Eye (tissue), 1 donor: ENCODE data around the gene SULT1C2.
"Not testable (repeated sequence)": the region's sequence is repeated elsewhere in the genome, so short reads cannot be mapped to it uniquely, and the experiment has no call there.

ENCODE experiments used
- DNase-seq: peaks from one replicate; pipeline ENCODE4 v3.0.0-alpha.2; 2015

SULT1C2 gene

GRCh38 chr2:108288534-108289106 lies at the start of gene SULT1C2:
TSS of gene SULT1C2 (plus strand) at chr2:108288895. CDS start at chr2:108293668, 4,773 bp downstream.
- DNase-seq, result peak; percentile 54

GRCh38 chr2:108239786-108240185 lies 48.9 kb upstream of the SULT1C2 start, which contains the start of gene SULT1C3:
TSS of gene SULT1C3 (plus strand) at chr2:108239968. CDS start at chr2:108247195, 7,227 bp downstream.
- no peak for DNase-seq

- no peak for DNase-seq
Measured at GRCh38 chr2:108240966-108241365, 47.7 kb upstream of the SULT1C2 start.

- DNase-seq, result no peak
Measured at GRCh38 chr2:108243566-108243965, 45.1 kb upstream of the SULT1C2 start.

GRCh38 chr2:108244667-108245414 lies 43.9 kb upstream of the SULT1C2 start:
- DNase-seq, result no peak

GRCh38 chr2:108253106-108253505 lies 35.6 kb upstream of the SULT1C2 start:
- DNase-seq, result no peak

GRCh38 chr2:108257757-108258331 lies 30.9 kb upstream of the SULT1C2 start:
- DNase-seq, result no peak

GRCh38 chr2:108260773-108261172 lies 27.9 kb upstream of the SULT1C2 start:
- no peak for DNase-seq

- no peak for DNase-seq
Measured at GRCh38 chr2:108262036-108262435, 26.7 kb upstream of the SULT1C2 start.

GRCh38 chr2:108263401-108263800 lies 25.3 kb upstream of the SULT1C2 start:
- no peak for DNase-seq

GRCh38 chr2:108266218-108266617 lies 22.5 kb upstream of the SULT1C2 start:
- no peak for DNase-seq

GRCh38 chr2:108267101-108267500 lies 21.6 kb upstream of the SULT1C2 start:
- no peak for DNase-seq

GRCh38 chr2:108268001-108268400 lies 20.7 kb upstream of the SULT1C2 start:
- no peak for DNase-seq

GRCh38 chr2:108270346-108270745 lies 18.3 kb upstream of the SULT1C2 start:
- no peak for DNase-seq

GRCh38 chr2:108270768-108271506 lies 17.8 kb upstream of the SULT1C2 start:
- DNase-seq, result no peak

- peak; percentile 11 for DNase-seq
Measured at GRCh38 chr2:108271691-108272253, 16.9 kb upstream of the SULT1C2 start.

GRCh38 chr2:108278631-108279030 lies 10.1 kb upstream of the SULT1C2 start:
- no peak for DNase-seq

- no peak for DNase-seq
Measured at GRCh38 chr2:108279468-108279867, 9.2 kb upstream of the SULT1C2 start.

GRCh38 chr2:108280466-108280865 lies 8.2 kb upstream of the SULT1C2 start:
- no peak for DNase-seq

GRCh38 chr2:108284566-108284965 lies 4.1 kb upstream of the SULT1C2 start:
- not testable (repeated sequence) for DNase-seq

GRCh38 chr2:108285616-108286015 lies 3.1 kb upstream of the SULT1C2 start:
- DNase-seq, result no peak

- DNase-seq, result no peak
Measured at GRCh38 chr2:108287169-108287568, 1.5 kb upstream of the SULT1C2 start.

- no peak for DNase-seq
Measured at GRCh38 chr2:108293850-108294249, 5.2 kb downstream of the SULT1C2 start.
